Smooth muscle cell (in vitro differentiated cells): ENCODE results near the gene FCHO1. TPM values are rescaled to one million over a fixed set of nuclear protein-coding genes. Genes with fewer than 3 reads are reported as not detected.

ENCODE experiments used
- DNase-seq: peaks from one replicate; lab custom pipeline; 2025; ENCODE audit not compliant: unreplicated experiment; lab: John Stamatoyannopoulos, UW
- H2AFZ ChIP-seq: fragments of 200-600 bp; sonication (generic); 2 replicates; pipeline ENCODE4 v1.6.0; 2016; ENCODE audit warnings: antibody characterized with exemption, low read depth, mild to moderate bottlenecking
- H3F3A ChIP-seq: fragments of 200-600 bp; sonication (generic); 2 replicates; pipeline ENCODE4 v1.6.0; 2017; ENCODE audit warnings: antibody characterized with exemption, low read depth
- H3K27ac ChIP-seq: fragments of 200-600 bp; sonication (generic); 2 replicates; pipeline ENCODE4 v1.5.1; 2016; ENCODE audit warnings: low read depth, mild to moderate bottlenecking
- H3K27me3 ChIP-seq: fragments of 200-600 bp; sonication (generic); 2 replicates; pipeline ENCODE4 v1.6.1; 2016; ENCODE audit warnings: low read depth, mild to moderate bottlenecking
- H3K36me3 ChIP-seq: fragments of 200-600 bp; sonication (generic); 2 replicates; pipeline ENCODE4 v1.5.1; 2016; ENCODE audit warnings: low read depth
- H3K4me1 ChIP-seq: fragments of 200-600 bp; sonication (generic); 2 replicates; pipeline ENCODE4 v1.5.1; 2016; ENCODE audit warnings: low read depth
- H3K4me2 ChIP-seq: fragments of 200-600 bp; sonication (generic); 2 replicates; pipeline ENCODE4 v1.6.0; 2016; ENCODE audit warnings: mild to moderate bottlenecking
- H3K4me3 ChIP-seq: fragments of 200-600 bp; sonication (generic); 2 replicates; pipeline ENCODE4 v1.5.1; 2016; ENCODE audit warnings: mild to moderate bottlenecking
- H3K79me2 ChIP-seq: fragments of 200-600 bp; sonication (generic); 2 replicates; pipeline ENCODE4 v1.6.0; 2016; ENCODE audit warnings: low read depth, mild to moderate bottlenecking
- H3K9ac ChIP-seq: fragments of 200-600 bp; sonication (generic); 2 replicates; pipeline ENCODE4 v1.6.0; 2016; ENCODE audit warnings: low read depth
- H3K9me3 ChIP-seq: fragments of 200-600 bp; sonication (generic); replicated peaks from 2 replicates; pipeline ENCODE4 v1.5.1; 2016; ENCODE audit warnings: low read depth
- H4K20me1 ChIP-seq: fragments of 200-600 bp; sonication (generic); 2 replicates; pipeline ENCODE4 v1.6.0; 2016; ENCODE audit warnings: low read depth
- CTCF ChIP-seq: fragments of 200-600 bp; sonication (generic); IDR thresholded peaks from 2 replicates; pipeline ENCODE4 v1.5.1; 2017; ENCODE audit warnings: borderline replicate concordance, mild to moderate bottlenecking, antibody characterized with exemption; ENCODE audit not compliant: insufficient read depth, poor library complexity, severe bottlenecking
- WGBS: methylation state at CpG from one replicate; pipeline ENCODE4 v1.1.7; 2016; ENCODE audit warnings: low lambda C conversion rate; 5-methylcytosine and 5-hydroxymethylcytosine counted together
- polyA plus RNA-seq: library from polyadenylated mRNA; unstranded; fragments of >200 nt; fragmentation: Nextera tagmentation; extraction: Ambion mirVana; gene quantifications from 2 replicates; pipeline ENCODE4 v1.2.1, GENCODE V29; 2016
- total RNA-seq: library from RNA; depleted of rRNA; stranded (reverse); fragments of >200 nt; gene quantifications from 2 replicates; pipeline ENCODE4 v1.2.3, GENCODE V29; 2014

The FCHO1 gene
- total and polyA plus RNA-seq, 2 experiments from 2014 or later = 1.0 to 5.3 TPM

GRCh38 chr19:17811103-17811502 lies 59.8 kb downstream of the FCHO1 start:
- H3K4me3 ChIP-seq = no peak overlapping the region
- no peak overlapping the region for H3K4me2 ChIP-seq
- H4K20me1 ChIP-seq = no peaks in the 10 kb centered on the region
- DNase-seq = no peak
- no peak overlapping the region for H3K27ac ChIP-seq
- H2AFZ ChIP-seq = no peak overlapping the region
- WGBS = 100% methylated on average over 2 of the region's 2 CpGs
- no peaks in the 10 kb centered on the region for H3K4me1 ChIP-seq
- H3K36me3 ChIP-seq = no peaks in the 10 kb centered on the region
- H3K9me3 ChIP-seq = no peaks in the 10 kb centered on the region
- H3K79me2 ChIP-seq = no peaks in the 10 kb centered on the region
- no peak overlapping the region for H3K9ac ChIP-seq
- H3F3A ChIP-seq = no peaks in the 10 kb centered on the region
- no peak for TF ChIP-seq CTCF
- H3K27me3 ChIP-seq = peaks cover 6% of the 10 kb centered on the region

- no peaks in the 10 kb centered on the region for H3K4me1 ChIP-seq
- 85% methylated on average over 20 of the region's 20 CpGs for WGBS
- H3K4me2 ChIP-seq = no peak overlapping the region
- H4K20me1 ChIP-seq = no peaks in the 10 kb centered on the region
- no peak overlapping the region for H2AFZ ChIP-seq
- H3K9me3 ChIP-seq = no peaks in the 10 kb centered on the region
- no peaks in the 10 kb centered on the region for H3K79me2 ChIP-seq
- no peak overlapping the region for H3K4me3 ChIP-seq
- H3K36me3 ChIP-seq = no peaks in the 10 kb centered on the region
- TF ChIP-seq CTCF = no peak
- H3K27me3 ChIP-seq = peaks cover 6% of the 10 kb centered on the region
- H3F3A ChIP-seq = no peaks in the 10 kb centered on the region
- DNase-seq = no peak
- H3K9ac ChIP-seq = no peak overlapping the region
- H3K27ac ChIP-seq = no peak overlapping the region
Measured at GRCh38 chr19:17811681-17812080, 60.4 kb downstream of the FCHO1 start.

GRCh38 chr19:17812099-17812498 lies 60.8 kb downstream of the FCHO1 start:
- Histone ChIP-seq H3K27ac (no peak overlapping the region), H2AFZ (no peak overlapping the region), H3K9me3 (no peaks in the 10 kb centered on the region), H4K20me1 (no peaks in the 10 kb centered on the region), H3K4me2 (no peak overlapping the region), H3K79me2 (no peaks in the 10 kb centered on the region), H3K36me3 (no peaks in the 10 kb centered on the region), H3K4me3 (no peak overlapping the region), H3K27me3 (peaks cover 6% of the 10 kb centered on the region), H3K9ac (no peak overlapping the region), H3K4me1 (no peaks in the 10 kb centered on the region), H3F3A (no peaks in the 10 kb centered on the region)
- no peak for TF ChIP-seq CTCF
- 82% methylated on average over 5 of the region's 5 CpGs for WGBS
- DNase-seq = no peak

GRCh38 chr19:17817668-17818363 lies 66.5 kb downstream of the FCHO1 start:
- H3K9me3 ChIP-seq = no peaks in the 10 kb centered on the region
- H3K4me3 ChIP-seq = no peak overlapping the region
- H3K27me3 ChIP-seq = peaks cover under 1% of the 10 kb centered on the region
- no peaks in the 10 kb centered on the region for H3K79me2 ChIP-seq
- TF ChIP-seq CTCF = no peak
- no peak for DNase-seq
- no peaks in the 10 kb centered on the region for H3K4me1 ChIP-seq
- WGBS = 78% methylated on average over 13 of the region's 13 CpGs
- H3K9ac ChIP-seq = no peak overlapping the region
- H3K27ac ChIP-seq = no peak overlapping the region
- H4K20me1 ChIP-seq = no peaks in the 10 kb centered on the region
- H3K36me3 ChIP-seq = no peaks in the 10 kb centered on the region
- H3F3A ChIP-seq = no peaks in the 10 kb centered on the region
- no peak overlapping the region for H2AFZ ChIP-seq
- no peak overlapping the region for H3K4me2 ChIP-seq
